Ecto neural progenitor cell (in vitro differentiated cells): Measurements from ENCODE around the gene LARP1B.
"Not testable (repeated sequence)": the region's sequence is repeated elsewhere in the genome, so short reads cannot be mapped to it uniquely, and the experiment has no call there.

Experiments used
- DNase-seq: peaks from one replicate; pipeline ENCODE4 v3.0.0-alpha.2; 2018; ENCODE audit warnings: low spot score

Gene LARP1B

DNA sequence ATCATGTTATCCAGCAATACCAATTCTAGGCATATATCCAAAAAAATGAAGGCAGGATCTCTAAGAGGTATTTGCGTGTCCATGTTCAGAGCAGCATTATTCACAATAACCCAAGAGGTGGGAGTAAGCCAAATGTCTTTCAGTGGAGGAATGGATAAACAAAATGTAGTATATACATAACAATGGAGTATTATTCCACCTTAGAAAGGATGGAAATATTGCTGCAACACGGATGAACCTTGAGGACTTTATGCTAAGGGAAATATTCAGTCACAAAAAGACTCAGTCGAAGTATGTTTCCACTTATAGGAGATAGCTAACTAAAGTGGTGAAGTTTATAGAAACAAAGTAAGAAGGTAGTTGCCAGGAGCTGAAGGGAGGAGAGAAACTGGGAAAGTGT is 74.3 kb downstream of the LARP1B start:
- no peak for DNase-seq

DNA sequence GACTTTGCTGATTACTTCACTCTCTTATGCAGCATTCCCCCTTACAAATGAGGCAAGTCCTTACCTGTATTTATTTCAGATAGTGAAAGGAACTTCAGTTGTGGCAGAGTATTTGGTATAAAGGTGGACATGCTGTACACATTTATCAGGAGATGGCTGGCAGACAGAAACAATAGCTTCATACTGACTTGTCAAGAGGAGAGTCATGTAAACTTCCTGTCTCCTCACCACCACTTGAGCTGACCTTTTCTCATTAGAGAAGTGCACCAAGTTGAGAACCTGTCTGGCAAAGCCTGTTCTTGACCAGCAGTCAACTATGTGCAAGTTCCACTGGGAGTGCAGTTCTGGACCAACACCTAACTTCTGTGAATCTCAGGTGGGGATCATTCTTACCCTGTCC is 80.8 kb downstream of the LARP1B start:
- no peak for DNase-seq

DNA sequence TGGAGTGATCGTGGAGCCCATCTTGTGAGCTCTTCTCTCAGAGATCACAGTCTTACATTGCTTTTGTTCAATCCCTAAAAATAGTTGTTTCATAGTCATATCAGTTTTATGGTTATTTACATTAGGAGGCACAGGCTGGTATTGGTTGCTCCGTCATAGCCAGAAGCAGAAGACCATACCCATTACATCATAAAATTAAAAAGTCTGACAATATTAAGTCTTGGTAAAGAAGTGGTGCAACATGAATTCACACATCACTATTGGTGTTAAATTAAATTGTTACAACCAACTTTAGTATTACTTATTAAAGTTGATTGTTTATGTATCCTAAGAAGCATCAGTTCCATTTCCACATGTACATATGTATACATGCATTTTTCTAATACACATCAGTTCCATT is 84.6 kb downstream of the LARP1B start:
- no peak for DNase-seq

DNA sequence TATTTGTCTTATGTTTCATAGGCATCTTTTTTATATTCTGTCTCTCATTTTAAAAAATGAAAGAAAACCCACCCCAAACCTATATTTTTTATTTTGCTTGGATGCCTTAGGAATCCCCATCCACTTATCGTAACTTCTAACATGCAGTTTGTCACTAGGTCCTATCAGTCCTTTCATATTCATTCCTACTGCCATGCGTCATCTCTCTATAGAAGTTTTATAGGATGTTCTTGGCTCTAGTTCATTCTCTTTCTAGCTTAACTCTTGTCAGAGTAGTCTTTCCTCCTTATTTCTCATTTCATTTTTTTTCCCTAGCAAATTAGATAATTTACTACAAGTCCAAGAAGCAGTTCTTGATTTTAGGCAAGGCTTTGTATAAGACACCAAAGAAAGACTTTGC is 92.7 kb downstream of the LARP1B start:
- no peak for DNase-seq

DNA sequence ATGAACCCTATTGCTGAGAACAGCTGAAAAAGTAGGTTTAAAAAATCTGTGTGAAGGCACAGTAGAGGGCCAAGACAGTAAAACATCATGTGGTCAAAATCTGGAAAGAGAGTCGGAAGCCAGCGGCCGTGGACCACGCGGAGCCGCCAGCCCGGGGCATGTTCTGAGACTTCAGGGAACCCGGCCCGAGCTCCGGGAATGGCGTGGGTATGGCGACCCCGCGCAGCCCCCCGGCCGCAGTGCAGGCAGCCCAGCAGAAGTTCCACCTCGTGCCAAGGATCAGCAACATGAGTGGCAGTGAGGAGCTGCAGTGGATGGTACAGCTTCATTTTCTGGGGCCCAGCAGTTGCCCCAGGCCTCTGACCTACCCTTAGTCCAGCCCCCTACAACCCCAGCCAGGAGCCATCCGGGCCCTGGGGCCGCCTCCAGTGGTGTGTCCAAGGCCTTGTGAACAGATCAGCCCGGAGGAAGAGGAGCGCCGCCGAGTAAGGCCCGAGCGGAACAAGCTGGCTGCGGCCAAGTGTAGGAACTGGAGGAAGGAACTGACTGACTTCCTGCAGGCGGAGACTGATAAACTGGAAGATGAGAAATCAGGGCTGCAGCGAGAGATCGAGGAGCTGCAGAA is 94.2 kb downstream of the LARP1B start:
- DNase-seq = no peak

DNA sequence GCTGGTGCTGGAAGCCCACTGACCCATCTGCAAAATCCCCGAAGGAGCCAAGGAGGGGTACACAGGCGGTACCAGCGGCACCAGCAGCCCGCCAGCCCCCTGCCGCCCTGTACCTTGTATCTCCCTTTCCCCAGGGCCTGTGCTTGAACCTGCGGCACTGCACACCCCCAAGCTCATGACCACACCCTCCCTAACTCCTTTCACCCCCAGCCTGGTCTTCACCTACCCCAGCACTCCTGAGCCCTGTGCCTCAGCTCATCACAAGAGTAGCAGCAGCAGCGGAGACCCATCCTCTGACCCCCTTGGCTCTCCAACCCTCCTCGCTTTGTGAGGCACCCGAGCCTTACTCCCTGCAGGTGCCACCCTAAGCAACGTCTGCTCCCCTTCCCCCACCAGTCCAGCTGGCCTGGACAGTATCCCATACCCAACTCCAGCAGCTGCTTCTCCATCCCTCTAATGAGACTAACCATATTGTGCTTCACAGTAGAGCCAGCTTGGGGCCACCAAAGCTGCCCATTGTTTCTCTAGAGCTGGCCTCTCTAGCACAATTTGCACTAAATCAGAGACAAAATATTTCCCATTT is 94.9 kb downstream of the LARP1B start:
- no peak for DNase-seq

DNA sequence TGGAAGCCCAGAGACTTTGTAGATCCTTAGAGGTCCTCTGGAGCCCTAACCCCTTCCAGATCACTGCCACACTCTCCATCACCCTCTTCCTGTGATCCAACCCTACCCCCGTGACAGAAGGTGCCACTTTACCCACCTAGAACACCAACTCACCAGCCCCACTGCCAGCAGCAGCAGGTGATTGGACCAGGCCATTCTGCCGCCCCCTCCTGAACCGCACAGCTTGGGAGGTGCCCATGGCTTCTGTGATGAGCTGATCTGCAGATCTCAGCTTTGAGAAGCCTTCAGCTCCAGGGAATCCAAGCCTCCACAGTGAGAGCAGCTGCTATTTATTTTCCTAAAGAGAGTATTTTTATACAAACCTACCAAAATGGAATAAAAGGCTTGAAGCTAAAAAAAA is 95.4 kb downstream of the LARP1B start:
- not testable (repeated sequence) for DNase-seq

DNA sequence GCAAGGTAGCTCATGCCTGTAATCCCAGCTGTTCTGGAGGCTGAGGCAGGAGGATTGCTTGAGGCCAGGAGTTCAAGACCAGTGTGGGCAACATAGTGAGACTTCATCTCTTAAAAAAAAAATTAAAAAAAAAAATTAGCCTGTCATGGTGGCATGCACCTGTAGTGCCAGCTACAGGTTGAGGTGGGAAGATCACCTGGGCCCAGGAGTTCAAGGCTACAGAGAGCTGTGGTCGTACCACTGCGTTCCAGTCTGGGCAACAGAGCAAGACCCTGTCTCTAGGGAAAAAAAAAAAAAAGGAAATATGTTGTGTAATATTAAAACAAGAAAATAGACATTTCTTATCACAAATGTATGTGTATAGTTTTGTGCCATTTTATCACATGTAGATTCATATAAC is 97.8 kb downstream of the LARP1B start:
- DNase-seq = no peak

DNA sequence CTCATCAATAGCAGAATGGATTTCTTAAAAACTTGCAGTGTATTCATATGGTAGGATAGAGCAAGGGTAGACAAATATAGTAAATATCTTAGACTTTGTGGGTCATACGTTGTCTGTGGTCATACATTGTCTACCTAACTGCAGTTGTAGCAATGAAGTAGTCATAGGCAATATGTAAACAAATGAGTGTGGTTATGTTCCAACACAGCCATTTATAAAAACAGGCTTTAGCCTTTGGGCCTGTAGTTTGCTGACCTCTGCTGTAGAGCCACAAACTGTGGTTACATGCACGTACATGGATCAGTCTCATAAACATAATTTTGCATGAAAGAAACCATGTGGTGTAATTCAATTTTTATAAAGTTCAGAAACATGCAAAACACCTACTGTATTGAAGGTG is 98.9 kb downstream of the LARP1B start:
- DNase-seq = no peak

DNA sequence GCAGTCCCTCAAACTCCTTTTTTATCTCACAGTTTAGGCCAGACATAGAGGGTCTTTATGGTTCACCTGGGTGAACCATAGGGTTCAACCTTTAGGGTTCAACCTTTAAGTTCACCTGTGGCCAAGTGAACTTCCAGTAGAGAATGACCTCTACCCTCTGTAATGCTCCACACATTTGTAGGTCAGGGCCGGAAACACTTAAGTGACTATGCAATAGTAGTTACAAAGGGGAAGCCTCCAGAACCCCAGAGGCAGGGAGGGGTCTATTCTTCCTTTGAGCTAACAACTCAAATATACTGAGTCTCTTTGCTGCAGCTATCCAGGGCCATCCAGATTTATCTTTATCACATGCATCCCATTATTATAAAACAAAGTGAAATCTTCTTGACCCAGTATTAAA is 100.0 kb downstream of the LARP1B start:
- no peak for DNase-seq

DNA sequence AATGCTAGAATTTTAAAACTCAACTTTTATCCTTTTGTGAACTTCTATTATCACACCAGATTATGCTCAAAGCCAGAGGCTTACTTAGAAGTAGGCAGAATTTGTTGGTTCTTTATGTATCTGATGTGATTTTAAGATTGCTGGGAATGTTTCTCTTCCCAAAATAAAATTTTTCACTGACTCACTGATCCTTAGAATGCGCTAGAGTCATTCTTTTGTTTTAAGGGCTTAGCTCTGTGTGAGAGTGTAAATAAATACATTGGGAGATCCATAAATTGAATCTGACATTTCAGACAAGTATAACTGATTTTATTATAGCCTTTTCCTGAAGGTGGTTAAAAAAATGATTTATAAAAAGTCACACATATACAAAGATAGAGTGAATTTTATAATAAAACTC is 101.3 kb downstream of the LARP1B start:
- no peak for DNase-seq

DNA sequence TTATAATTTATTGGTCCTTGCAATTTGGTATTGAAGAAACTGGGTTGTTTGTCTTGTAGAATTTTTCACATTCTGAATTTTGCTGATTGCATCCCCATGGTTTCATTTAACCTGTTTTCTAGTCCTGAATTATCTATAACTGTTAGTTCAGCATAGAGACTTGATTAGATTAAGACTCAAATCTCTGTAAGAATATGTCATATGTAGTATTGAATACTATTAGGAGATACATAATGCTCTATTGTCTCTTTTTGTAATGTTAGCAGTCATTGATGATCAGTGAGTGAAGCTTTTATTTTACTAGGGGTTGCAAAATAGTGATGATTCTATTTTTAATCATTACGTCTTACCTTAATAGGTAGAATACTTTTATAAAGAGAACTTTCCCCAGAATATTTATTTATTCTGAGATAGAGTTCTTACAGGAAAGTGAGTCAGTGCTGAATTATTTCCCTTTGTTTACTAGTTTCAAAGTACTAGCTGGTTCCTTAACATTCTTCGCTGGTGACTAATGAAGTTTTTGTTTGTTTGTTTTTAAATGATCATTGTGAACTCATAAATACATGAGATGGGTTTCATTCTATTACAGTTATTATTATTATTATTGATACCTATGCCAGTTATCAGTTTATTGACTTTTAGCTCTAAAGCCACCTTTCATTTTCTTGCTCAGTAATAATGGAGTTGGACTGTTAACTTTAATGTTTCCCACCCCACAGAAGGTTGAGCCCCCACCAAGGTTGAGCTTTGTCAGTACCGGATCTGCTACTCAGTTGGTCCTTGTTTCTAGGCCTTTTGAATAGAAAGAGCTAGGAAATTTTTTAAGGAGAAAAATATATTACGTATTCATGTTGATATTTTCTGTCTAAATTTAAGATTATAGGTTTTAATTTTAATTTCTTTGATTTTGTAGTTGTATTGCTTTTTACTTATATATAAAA is 102.3 kb downstream of the LARP1B start:
- no peak for DNase-seq

DNA sequence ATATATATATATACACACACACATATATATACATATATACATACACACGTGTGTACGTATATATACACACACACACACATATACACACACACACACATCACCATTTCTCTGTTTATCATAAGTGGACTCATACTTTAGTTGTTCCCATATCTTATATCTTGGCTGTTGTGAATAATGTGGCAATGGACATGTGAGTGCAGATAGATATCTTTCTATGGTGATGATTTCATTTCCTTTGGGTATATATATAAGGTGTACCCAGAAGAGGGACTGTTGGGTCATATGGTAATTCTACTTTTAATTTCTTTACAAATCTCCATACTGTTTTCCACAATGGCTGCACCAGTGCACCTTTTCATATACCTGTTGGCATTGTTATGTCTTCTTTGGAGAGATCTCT is 105.9 kb downstream of the LARP1B start:
- DNase-seq = no peak

DNA sequence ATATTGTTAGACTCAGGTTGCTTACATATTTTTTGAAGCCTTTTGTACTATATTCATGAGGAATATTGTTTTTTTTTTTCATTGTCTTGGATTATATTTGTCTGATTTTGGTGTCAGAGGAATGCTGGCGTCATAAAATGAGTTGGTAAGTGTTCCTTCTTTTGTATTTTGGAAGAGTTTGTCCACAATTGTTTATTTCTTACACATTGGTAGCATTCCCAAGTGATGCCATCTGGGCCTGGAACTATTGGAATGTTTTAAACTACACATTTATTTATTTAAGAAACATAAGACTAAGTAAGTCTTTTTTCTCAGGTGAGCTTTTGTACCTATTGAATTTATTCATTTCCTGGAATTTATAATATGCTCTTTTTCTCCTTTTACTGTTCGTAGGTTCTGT is 107.6 kb downstream of the LARP1B start:
- no peak for DNase-seq

DNA sequence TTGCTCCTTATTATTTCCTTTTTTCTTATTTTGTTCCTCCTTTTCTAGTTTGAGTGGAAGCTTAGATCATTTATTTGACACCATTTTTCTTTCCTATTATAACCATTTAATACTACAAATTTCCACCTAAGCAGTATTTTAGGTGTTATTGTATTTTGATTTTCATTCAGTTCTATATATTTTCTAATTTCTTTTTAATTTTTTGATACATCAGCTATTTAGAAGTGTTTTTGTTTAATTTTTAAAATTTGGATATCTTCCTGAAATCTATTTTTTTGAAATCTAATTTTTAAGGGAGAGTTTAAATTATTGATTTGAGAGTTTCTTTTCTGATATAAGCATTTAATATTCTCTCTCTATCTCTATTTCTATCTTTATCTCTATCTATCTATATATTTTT is 108.1 kb downstream of the LARP1B start:
- no peak for DNase-seq

DNA sequence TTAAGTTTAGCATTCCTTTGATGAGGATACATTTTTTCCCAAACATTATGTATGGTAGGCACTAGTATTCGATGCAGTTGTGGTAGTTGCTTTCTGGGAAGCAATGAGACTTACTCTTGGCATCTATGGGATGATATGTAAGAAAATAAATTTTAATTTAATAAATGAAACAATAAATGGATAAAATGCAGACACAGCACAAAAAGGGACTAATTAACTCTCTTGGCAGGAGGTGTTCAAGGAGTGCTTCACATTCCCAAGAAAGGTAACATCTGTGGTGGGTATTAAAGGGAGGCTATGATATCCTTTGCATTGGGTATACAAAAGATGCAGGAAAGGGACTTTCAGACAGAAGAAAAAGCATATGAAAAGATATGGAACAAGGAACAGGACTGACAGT is 115.5 kb downstream of the LARP1B start:
- no peak for DNase-seq

DNA sequence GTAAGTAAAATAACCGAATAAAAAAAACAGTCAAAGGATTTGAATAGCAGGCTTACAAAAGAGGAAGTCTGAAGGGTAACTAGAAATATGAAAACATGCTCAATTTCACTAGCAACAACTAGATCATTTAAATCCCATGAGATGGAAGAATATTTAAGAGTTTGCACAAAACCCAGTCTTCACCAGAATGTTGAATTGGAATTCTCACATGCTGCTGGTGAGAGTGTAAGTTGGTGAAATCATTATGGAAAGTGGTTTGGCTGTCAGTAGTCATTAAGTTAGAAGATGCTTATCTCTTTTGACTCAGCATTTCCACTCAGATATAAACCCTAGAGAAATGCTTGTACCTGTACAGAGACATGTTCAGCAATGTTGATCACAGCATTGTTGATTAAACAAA is 116.4 kb downstream of the LARP1B start:
- DNase-seq = no peak

DNA sequence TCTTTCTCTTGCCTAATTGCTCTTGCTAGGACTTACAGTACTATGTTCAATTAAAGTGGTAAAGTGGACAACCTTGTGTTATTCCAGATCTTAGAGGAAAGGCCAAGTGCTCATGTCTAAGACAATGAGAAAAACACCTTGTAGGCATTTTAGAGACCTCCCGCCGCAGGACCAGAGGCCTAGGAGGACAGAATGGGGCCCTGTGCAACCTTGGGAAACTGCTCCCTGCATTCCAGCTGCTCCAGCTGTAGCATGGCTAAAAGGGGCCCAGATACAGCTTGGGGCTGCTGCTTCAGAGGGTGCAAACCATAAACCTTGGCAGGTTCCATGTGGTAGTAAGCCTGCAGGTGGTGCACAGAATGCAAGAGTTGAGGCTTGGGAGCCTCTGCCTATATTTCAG is 125.5 kb downstream of the LARP1B start:
- no peak for DNase-seq

DNA sequence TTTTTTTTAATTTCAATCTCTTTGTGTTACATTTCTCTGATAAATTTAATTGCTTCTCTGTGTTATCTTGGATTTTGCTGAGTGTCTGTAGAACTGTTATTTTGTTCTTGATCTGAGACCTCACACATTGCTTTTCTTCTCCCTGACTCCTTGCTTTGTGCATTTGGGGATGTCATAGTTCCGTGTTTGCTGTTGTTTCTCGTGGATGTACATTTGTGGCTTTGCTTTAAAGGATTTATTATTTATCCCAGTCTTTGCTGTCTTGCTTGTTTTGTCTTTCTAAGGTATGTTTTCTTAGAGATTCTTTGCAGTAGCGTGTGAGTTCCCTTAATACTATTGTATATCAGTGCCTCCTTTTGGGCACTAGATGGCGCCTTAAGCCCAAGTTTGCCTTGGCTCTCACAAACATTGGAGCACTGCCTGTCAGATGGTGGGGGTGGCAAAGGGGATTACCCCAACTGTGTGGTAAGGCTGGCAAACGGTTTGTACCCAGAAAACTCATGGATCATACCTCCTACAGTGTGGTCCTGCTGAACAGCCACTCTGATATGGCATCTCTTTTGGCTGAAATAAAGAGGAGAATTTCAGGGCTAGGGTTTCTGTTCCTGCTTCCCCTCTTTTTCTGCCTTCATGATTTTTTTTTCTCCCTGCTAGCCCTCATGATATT is 130.1 kb downstream of the LARP1B start:
- peak; percentile 63 for DNase-seq

DNA sequence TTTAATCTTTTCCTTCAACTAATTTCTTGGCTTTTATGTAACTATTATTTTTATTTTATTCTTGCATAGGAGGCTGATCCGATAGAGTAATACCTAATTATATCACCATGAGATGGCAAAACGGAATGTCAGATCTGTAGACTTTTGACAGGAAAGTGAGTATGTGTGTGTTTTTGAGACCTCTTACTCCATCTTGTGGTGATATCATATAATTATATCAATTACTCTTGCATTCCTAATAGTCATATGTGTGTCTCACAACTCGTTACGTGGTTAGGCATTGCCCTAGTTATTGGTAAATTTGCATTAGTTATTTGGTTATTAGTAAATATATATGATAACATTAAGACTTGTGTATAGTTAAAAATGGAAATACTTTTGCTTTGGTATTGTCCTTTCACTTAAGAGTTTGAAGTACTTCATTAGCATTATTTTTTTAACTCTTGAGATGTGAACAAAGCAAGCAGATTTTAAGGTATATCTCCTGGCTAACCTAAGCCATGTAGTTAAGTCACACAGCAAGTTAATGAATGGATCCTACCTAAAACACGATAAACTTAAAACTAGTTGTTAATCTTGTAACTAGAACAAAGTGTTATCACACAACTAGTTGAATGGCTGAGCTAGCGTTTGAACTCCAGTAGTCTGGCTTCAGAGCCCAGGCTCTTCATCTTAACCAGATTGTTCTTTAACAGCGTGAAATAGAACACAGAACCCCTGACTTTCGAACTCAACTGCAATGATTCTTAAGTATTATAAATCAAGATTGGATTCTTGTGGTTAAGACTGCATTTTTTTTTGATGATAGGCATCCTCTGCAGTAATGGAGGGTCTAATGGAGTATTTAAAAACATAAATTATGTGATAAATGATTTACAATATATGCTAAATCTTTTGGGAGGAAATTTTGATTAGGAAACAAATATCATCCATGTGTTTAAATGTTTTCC is 159.4 kb downstream of the LARP1B start:
- no peak for DNase-seq

DNA sequence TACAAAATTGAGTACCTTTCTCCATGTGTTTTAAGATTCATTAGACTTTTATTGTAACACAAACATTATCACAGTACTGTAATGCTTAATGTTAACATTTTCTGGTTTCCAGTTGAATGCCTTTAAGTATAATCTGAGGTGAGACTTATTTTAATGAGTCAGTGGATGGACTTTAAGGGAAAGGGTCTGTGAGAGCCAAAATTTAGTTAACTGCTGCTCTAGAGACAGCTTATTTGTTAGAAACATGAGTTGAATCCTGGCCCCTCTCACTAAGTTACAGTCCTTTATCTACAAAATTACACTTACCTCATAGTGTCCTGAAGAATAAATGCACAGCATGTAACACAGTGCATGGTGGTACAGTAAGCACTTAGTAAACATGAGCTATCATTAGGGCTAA is 160.5 kb downstream of the LARP1B start:
- DNase-seq = no peak

DNA sequence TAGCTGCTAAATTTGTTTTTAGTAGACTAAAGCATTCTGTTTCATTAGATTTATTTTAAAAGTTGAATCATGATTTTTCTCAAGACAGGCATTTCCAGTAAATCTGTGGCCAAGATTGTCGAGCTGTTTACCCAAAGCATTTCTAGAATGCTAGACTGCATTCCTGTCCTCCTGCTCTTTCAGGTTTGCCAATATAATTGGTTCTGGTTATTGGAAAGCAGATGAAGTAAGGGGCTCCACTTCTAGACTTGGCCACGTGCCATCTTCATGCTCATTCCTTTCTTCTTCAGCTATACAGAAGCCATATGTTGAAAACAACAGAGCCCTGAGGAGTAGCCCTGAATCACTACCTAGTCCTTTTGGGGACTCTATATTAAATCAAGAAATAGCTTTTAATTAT is 164.0 kb downstream of the LARP1B start:
- DNase-seq = no peak
